HG02588 (cell line): ENCODE results near the gene CFB.
"Not testable (repeated sequence)": the region's sequence is repeated elsewhere in the genome, so short reads cannot be mapped to it uniquely, and the experiment has no call there.

ENCODE experiments used
- ATAC-seq: cut with Tn5 transposase; IDR thresholded peaks from one replicate; pipeline ENCODE4 v1.9.1; 2021; ENCODE audit warnings: mild to moderate bottlenecking, moderate library complexity; ENCODE audit not compliant: unreplicated experiment

Gene CFB

GRCh38 chr6:31945507-31946369 lies at the start of gene CFB:
TSS of gene CFB (plus strand) at chr6:31946095. CDS start at chr6:31946222, 127 bp downstream.
- no peak for ATAC-seq

DNA sequence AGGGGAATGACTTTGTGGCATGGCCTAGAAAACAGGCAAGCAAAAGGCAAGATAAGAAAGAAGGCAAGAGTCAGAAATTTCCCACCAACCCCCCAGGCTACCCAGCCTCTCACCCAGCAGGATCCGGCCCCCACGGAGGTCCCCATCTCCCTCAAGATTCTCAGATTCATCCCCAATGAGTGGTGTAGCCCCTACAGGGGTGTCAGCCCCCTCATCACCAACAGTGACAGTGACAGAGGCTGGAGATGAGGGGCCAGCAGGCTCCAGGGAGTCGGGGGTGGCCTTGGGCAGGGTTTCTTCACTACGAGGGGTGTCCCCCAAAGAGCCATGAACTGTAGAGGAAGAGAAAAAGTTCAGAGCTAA lies 49.4 kb upstream of the CFB start:
- no peak for ATAC-seq

DNA sequence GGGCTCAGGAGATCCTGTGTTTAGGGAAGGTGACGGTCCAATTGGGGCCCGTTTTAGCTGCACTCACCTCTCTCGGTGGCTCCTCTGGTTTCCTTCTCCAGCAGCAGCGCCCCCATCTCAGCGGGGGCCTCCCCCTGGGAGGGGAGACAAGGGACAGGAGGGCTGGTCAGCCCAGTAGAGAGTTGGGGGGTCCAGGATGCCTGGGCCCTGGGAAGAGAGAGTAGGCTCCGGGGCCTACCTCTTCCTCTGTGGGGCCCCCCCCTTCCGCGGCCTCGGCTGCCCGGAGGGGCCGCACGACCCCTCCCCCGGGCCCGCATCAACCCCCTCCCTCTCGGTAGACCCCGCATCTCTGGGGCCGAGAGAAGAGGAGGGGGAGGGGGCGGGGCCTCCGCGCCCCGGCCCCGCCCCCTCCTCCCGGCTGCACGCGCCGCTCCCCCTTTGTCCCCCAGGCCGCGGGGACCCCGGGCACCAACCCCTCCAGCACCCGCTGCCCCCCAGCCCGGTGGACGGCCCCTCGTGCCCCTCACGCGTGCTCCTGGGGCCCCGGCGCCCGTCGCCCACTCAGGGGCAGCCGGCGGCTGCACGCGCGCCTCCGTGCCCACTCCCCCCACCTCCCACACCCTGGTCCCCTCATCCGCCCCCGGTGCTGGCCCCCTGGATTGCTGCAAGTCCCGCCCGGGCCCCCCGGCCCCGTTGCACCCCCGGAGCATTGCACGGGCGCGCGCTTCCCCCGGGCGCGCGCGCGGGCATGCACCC lies 48.9 kb upstream of the CFB start:
- ATAC-seq = no peak

GRCh38 chr6:31897612-31898382 lies 48.1 kb upstream of the CFB start, which contains the start of gene EHMT2:
TSS of gene EHMT2 (minus strand) at chr6:31897698. CDS start at chr6:31897677, 21 bp downstream.
- ATAC-seq = peak; percentile 46

GRCh38 chr6:31898383-31899011 lies 47.4 kb upstream of the CFB start:
- no peak for ATAC-seq

DNA sequence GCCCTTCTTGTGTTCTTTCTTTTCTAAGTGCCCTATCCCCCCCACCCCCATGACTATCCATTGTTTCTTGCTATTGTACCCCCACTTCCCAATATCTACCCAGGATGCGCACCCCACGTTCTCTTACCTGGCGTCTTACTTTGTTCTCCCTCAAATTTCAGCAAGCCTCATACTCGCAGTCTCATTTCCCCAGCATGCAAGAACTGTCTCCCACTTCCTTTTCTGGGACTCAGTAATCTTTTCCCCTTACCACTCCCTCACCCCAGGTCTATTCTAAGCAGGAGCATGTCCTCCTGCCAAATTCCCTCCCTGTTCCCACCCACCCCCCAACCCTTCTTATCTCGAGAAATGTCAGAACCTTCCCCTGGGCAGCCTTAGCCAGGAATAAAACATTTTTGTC lies 46.7 kb upstream of the CFB start:
- no peak for ATAC-seq

DNA sequence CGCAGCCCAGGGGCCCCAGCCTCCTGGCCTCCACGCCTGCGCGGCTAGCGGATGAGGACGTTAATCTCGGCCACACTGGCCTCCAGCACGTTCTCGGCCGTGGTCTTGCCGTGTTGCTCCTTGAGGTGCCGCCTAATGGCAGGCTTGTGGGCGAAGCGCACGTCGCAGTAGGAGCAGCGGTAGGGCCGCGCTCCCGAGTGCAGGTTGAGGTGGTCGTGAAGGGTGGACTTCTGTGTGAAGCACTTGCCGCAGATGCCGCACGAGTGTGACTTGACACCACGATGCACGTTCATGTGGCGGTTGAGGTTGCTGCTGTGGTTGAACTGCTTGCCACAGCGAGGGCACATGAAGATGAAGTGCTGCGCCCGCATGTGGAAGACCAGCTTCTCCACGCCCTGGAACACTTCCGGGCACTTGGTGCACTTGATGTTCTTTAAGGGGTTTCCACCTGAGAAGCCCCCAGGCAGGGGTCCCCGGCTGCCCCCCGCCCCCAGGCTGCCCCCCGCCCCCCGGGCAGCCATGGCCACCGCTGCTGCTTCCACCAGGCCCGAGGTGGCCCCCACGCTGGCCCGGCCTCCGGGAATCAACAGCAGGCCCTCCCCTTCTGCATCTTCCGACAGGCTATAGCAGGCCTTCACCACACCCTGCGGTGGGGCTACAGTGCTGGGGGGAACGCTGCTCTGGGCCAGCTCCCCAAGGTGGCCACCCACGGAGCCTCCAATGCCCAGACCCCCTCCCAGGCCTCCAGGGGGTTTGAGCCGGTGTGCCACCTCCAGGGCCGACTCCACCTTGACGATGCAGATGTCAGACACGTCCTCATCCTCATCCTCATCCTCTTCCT lies 45.8 kb upstream of the CFB start:
- ATAC-seq = no peak

GRCh38 chr6:31900917-31901414 lies 44.9 kb upstream of the CFB start:
- ATAC-seq = no peak

DNA sequence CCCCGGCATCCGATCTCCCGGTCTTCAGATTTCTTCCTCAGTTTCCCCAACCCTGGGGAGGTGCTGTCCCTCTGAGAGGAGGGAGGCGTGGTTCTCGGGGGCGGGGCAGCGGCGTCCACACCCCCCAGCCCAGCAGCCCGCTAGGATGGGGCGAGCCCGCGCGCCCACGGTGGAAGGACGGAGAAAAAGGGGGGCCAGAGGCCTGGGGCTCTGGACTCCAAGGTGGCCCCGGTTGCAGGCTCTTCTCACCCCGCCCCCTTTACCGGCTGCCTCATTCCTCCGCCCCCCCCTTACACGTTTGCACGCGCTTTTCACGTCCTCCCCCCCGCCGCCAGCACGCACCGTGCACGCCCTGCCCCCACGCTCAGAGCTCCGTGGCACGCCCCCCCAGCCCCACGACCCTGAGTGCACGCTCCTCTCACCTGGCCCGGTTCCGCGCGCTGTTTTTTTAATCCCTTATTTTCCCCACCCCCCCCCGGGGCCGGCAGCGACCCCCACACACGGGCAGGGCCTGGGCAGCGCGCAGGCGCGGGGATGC lies 44.4 kb upstream of the CFB start:
- no peak for ATAC-seq

DNA sequence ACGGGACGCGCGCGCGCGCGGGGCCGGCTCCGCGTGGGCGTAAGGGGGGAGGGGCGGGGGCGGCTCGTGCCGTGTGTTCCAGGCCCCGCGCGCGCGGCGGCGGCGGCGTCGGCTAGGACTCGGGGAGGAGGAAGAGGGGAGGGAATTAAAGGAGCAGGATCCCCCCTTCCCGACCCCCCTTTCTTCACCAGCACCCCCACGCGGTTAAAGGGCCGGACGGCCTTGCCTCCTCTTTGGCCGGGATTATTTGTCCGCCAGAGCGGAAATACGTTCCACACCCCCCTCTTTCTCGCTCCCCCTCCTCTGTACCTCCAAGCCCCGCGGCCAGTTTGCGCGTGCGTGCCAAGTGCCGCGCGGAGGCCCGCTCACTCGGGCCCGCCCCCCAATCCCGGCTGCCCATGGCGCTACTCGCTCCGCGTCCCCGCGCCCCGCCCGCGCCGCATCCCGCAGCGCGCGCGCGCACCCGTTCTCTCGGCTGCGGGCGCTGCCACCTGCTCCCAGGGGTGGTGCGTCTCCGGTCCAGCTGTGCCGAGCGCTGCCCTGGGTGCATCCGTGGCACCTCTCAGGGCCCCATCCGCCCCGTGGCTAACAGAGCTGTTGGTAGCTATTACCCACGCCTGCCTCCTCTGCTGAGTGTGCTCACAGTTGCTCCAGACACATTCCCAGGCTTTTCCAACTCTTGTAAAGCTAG lies 43.8 kb upstream of the CFB start, which contains the start of gene ZBTB12:
ZBTB12 (minus strand) TSS at position 134 of the 691 bp plus-strand sequence. CDS start 781 bp downstream, outside the sequence.
- peak; percentile 52 for ATAC-seq

DNA sequence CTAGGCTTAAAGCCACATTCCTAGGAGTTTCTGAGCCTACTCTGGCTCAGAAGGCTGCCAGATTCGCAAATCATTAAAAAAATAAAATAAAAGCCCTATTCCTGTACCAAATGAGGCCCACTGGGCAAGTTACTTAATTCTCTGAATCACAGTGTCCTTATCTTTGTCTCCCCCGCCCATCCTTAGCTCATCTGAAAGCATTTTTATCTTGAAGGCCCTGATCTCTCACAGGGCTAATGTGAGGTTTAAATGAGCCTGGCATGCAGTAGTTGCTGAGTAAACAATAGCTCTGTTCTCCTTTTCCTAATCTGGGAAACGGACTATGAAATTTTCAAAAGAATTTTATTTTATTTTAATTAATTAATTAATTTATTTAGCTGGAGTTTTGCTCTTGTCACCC lies 41.9 kb upstream of the CFB start:
- ATAC-seq = no peak

- no peak for ATAC-seq
Measured at GRCh38 chr6:31905041-31905440, 40.9 kb upstream of the CFB start.

DNA sequence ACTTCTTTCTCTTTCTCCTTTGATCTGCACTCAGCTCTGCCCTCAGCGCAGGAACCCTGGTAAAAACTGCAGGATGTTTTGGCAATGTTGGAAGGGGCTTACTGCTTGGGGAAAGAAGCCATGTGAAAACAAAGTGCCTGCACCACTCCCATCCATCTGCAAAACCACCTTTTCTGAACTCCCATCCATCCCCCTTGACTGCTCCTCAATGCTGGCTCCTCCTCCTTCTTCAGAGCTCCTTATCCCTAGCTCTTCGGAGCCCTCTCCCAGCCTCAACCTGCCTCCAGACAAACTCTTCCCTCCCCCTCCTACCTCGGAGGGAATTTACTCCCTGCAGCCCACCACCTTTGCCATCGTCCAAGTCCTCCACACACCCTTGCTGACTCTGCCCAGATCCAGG lies 39.8 kb upstream of the CFB start:
- ATAC-seq = no peak

- ATAC-seq = not testable (repeated sequence)
Measured at GRCh38 chr6:31906727-31907126, 39.2 kb upstream of the CFB start.

GRCh38 chr6:31907158-31907813 lies 38.6 kb upstream of the CFB start:
- ATAC-seq = no peak

DNA sequence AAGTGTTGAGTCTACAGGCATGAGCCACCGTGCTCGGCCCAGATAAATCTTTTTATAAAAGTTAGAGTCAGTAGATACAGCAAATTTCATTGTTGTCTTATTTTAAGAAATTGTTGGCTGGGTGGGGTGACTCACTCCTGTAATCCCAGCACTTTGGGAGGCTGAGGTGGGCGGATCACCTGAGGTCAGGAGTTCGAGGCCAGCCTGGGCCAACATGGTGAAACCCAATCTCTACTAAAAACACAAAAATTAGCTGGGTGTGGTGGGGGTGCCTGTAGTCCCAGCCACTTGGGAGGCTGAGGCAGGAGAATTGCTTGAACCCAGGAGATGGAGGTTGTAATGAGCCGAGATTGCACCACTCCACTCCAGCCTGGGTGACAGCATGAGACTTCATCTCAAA lies 37.6 kb upstream of the CFB start:
- ATAC-seq = not testable (repeated sequence)

- no peak for ATAC-seq
Measured at GRCh38 chr6:31908791-31909190, 37.1 kb upstream of the CFB start.

GRCh38 chr6:31909298-31909697 lies 36.6 kb upstream of the CFB start:
- not testable (repeated sequence) for ATAC-seq
